ENCODE measurements around the gene RPS6KA2.
A peak's percentile ranks its signal among the peaks of the same experiment; 100 is the strongest.
"Not testable (repeated sequence)": the region's sequence is repeated elsewhere in the genome, so short reads cannot be mapped to it uniquely, and the experiment has no call there.

Gene RPS6KA2

GRCh38 chr6:166389119-166389518 lies 237.9 kb downstream of the RPS6KA2 start:
- Histone ChIP-seq H3K27ac (ENCODE audit: low read depth, low read length) (no peak overlapping the region), H3K4me3 (ENCODE audit: low read depth in 1 of 2, low read length in 2 of 2) (no peak overlapping the region), H3K4me1 (ENCODE audit: control insufficient read depth in 1 of 2, insufficient read depth in 2 of 2, low read length in 2 of 2) (no peaks in the 10 kb centered on the region), H3K27me3 (ENCODE audit: control insufficient read depth in 1 of 2, insufficient read depth in 2 of 2, low read length in 2 of 2) (peaks cover 0 to 2% of the 10 kb centered on the region in 2 donors), H3K9ac (ENCODE audit: low read depth in 1 of 2, low read length in 2 of 2) (no peak overlapping the region), H3K9me3 (ENCODE audit: control insufficient read depth in 1 of 2, low read length in 2 of 2) (no peaks in the 10 kb centered on the region), H3K36me3 (ENCODE audit: control insufficient read depth in 1 of 2, insufficient read depth in 2 of 2, low read length in 2 of 2) (no peaks in the 10 kb centered on the region)

GRCh38 chr6:166388290-166389004 lies 238.6 kb downstream of the RPS6KA2 start:
- Histone ChIP-seq H3K9ac (ENCODE audit: low read depth in 1 of 2, low read length in 2 of 2) (no peak overlapping the region), H3K9me3 (ENCODE audit: control insufficient read depth in 1 of 2, low read length in 2 of 2) (no peaks in the 10 kb centered on the region), H3K27me3 (ENCODE audit: control insufficient read depth in 1 of 2, insufficient read depth in 2 of 2, low read length in 2 of 2) (no peaks in the 10 kb centered on the region), H3K4me1 (ENCODE audit: control insufficient read depth in 1 of 2, insufficient read depth in 2 of 2, low read length in 2 of 2) (no peaks in the 10 kb centered on the region), H3K4me3 (ENCODE audit: low read depth in 1 of 2, low read length in 2 of 2) (no peak overlapping the region), H3K36me3 (ENCODE audit: control insufficient read depth in 1 of 2, insufficient read depth in 2 of 2, low read length in 2 of 2) (no peaks in the 10 kb centered on the region), H3K27ac (ENCODE audit: low read depth, low read length) (no peak overlapping the region)

- Histone ChIP-seq H3K4me3 (ENCODE audit: low read depth in 1 of 2, low read length in 2 of 2) (no peak overlapping the region), H3K36me3 (ENCODE audit: control insufficient read depth in 1 of 2, insufficient read depth in 2 of 2, low read length in 2 of 2) (no peaks in the 10 kb centered on the region), H3K4me1 (ENCODE audit: control insufficient read depth in 1 of 2, insufficient read depth in 2 of 2, low read length in 2 of 2) (no peaks in the 10 kb centered on the region), H3K9ac (ENCODE audit: low read depth in 1 of 2, low read length in 2 of 2) (no peak overlapping the region), H3K9me3 (ENCODE audit: control insufficient read depth in 1 of 2, low read length in 2 of 2) (no peaks in the 10 kb centered on the region), H3K27me3 (ENCODE audit: control insufficient read depth in 1 of 2, insufficient read depth in 2 of 2, low read length in 2 of 2) (no peaks in the 10 kb centered on the region), H3K27ac (ENCODE audit: low read depth, low read length) (no peak overlapping the region)
Measured at GRCh38 chr6:166387642-166388289, 239.3 kb downstream of the RPS6KA2 start.

GRCh38 chr6:166387098-166387497 lies 240.0 kb downstream of the RPS6KA2 start:
- not testable (repeated sequence) for H3K9ac ChIP-seq (ENCODE audit: low read depth in 1 of 2, low read length in 2 of 2); H3K4me1 ChIP-seq (ENCODE audit: control insufficient read depth in 1 of 2, insufficient read depth in 2 of 2, low read length in 2 of 2); H3K27me3 ChIP-seq (ENCODE audit: control insufficient read depth in 1 of 2, insufficient read depth in 2 of 2, low read length in 2 of 2); H3K36me3 ChIP-seq (ENCODE audit: control insufficient read depth in 1 of 2, insufficient read depth in 2 of 2, low read length in 2 of 2); H3K4me3 ChIP-seq (ENCODE audit: low read depth in 1 of 2, low read length in 2 of 2); H3K9me3 ChIP-seq (ENCODE audit: control insufficient read depth in 1 of 2, low read length in 2 of 2); H3K27ac ChIP-seq (ENCODE audit: low read depth, low read length)

- Histone ChIP-seq H3K36me3 (ENCODE audit: control insufficient read depth in 1 of 2, insufficient read depth in 2 of 2, low read length in 2 of 2) (no peaks in the 10 kb centered on the region), H3K9ac (ENCODE audit: low read depth in 1 of 2, low read length in 2 of 2) (no peak overlapping the region), H3K27ac (ENCODE audit: low read depth, low read length) (no peak overlapping the region), H3K4me1 (ENCODE audit: control insufficient read depth in 1 of 2, insufficient read depth in 2 of 2, low read length in 2 of 2) (peaks cover under 1% of the 10 kb centered on the region in 2 donors), H3K4me3 (ENCODE audit: low read depth in 1 of 2, low read length in 2 of 2) (no peak overlapping the region), H3K9me3 (ENCODE audit: control insufficient read depth in 1 of 2, low read length in 2 of 2) (no peaks in the 10 kb centered on the region), H3K27me3 (ENCODE audit: control insufficient read depth in 1 of 2, insufficient read depth in 2 of 2, low read length in 2 of 2) (no peaks in the 10 kb centered on the region)
Measured at GRCh38 chr6:166386111-166386510, 240.9 kb downstream of the RPS6KA2 start.

GRCh38 chr6:166383802-166384363 lies 243.2 kb downstream of the RPS6KA2 start:
- H3K9me3 ChIP-seq (ENCODE audit: control insufficient read depth in 1 of 2, low read length in 2 of 2); H3K4me1 ChIP-seq (ENCODE audit: control insufficient read depth in 1 of 2, insufficient read depth in 2 of 2, low read length in 2 of 2); H3K27me3 ChIP-seq (ENCODE audit: control insufficient read depth in 1 of 2, insufficient read depth in 2 of 2, low read length in 2 of 2); H3K36me3 ChIP-seq (ENCODE audit: control insufficient read depth in 1 of 2, insufficient read depth in 2 of 2, low read length in 2 of 2): not testable (repeated sequence)
- Histone ChIP-seq H3K4me3 (ENCODE audit: low read depth in 1 of 2, low read length in 2 of 2) (peak overlapping the region; percentile 87 to 91), H3K27ac (ENCODE audit: low read depth, low read length) (peak overlapping the region; percentile 97), H3K9ac (ENCODE audit: low read depth in 1 of 2, low read length in 2 of 2) (peak overlapping the region; percentile 81 to 85)

- H3K36me3 ChIP-seq (ENCODE audit: control insufficient read depth in 1 of 2, insufficient read depth in 2 of 2, low read length in 2 of 2), result no peaks in the 10 kb centered on the region
Measured at GRCh38 chr6:166382933-166383801, 243.9 kb downstream of the RPS6KA2 start, which contains the start of gene MPC1. Gene MPC1 (minus strand): TSS chr6:166382940. CDS start chr6:166382876, 64 bp downstream.

GRCh38 chr6:166382500-166382932 lies 244.5 kb downstream of the RPS6KA2 start:
- H3K9me3 ChIP-seq (ENCODE audit: control insufficient read depth in 1 of 2, low read length in 2 of 2), result no peaks in the 10 kb centered on the region
- H3K4me3 ChIP-seq (ENCODE audit: low read depth in 1 of 2, low read length in 2 of 2), result peak overlapping the region; percentile 85 to 91
- no peaks in the 10 kb centered on the region for H3K36me3 ChIP-seq (ENCODE audit: control insufficient read depth in 1 of 2, insufficient read depth in 2 of 2, low read length in 2 of 2)
- H3K27ac ChIP-seq (ENCODE audit: low read depth, low read length), result peak overlapping the region; percentile 93
- H3K27me3 ChIP-seq (ENCODE audit: control insufficient read depth in 1 of 2, insufficient read depth in 2 of 2, low read length in 2 of 2), result no peaks in the 10 kb centered on the region
- H3K4me1 ChIP-seq (ENCODE audit: control insufficient read depth in 1 of 2, insufficient read depth in 2 of 2, low read length in 2 of 2), result peaks cover 3 to 11% of the 10 kb centered on the region in 2 donors
- H3K9ac ChIP-seq (ENCODE audit: low read depth in 1 of 2, low read length in 2 of 2), result peak overlapping the region; percentile 68 to 99

More at GRCh38 chr6:166382933-166383801, 243.9 kb downstream of the RPS6KA2 start, which contains the start of gene MPC1:
- Histone ChIP-seq H3K9ac (ENCODE audit: low read depth in 1 of 2, low read length in 2 of 2) (peak within 1 kb of the TSS; percentile 81 to 99), H3K27ac (ENCODE audit: low read depth, low read length) (peak within 1 kb of the TSS; percentile 97), H3K9me3 (ENCODE audit: control insufficient read depth in 1 of 2, low read length in 2 of 2) (no peaks in the 10 kb centered on the region), H3K27me3 (ENCODE audit: control insufficient read depth in 1 of 2, insufficient read depth in 2 of 2, low read length in 2 of 2) (no peaks in the 10 kb centered on the region), H3K4me3 (ENCODE audit: low read depth in 1 of 2, low read length in 2 of 2) (peak within 1 kb of the TSS; percentile 87 to 91), H3K4me1 (ENCODE audit: control insufficient read depth in 1 of 2, insufficient read depth in 2 of 2, low read length in 2 of 2) (peaks cover 3 to 11% of the 10 kb centered on the region in 2 donors)

GRCh38 chr6:166381733-166382499 lies 245.1 kb downstream of the RPS6KA2 start:
- H3K9ac ChIP-seq (ENCODE audit: low read depth in 1 of 2, low read length in 2 of 2), result peak overlapping the region; percentile 68 to 99
- peaks cover 3 to 11% of the 10 kb centered on the region in 2 donors for H3K4me1 ChIP-seq (ENCODE audit: control insufficient read depth in 1 of 2, insufficient read depth in 2 of 2, low read length in 2 of 2)
- peak overlapping the region; percentile 85 to 91 for H3K4me3 ChIP-seq (ENCODE audit: low read depth in 1 of 2, low read length in 2 of 2)
- no peaks in the 10 kb centered on the region for H3K36me3 ChIP-seq (ENCODE audit: control insufficient read depth in 1 of 2, insufficient read depth in 2 of 2, low read length in 2 of 2)
- peak overlapping the region; percentile 93 for H3K27ac ChIP-seq (ENCODE audit: low read depth, low read length)
- H3K9me3 ChIP-seq (ENCODE audit: control insufficient read depth in 1 of 2, low read length in 2 of 2), result no peaks in the 10 kb centered on the region
- no peaks in the 10 kb centered on the region for H3K27me3 ChIP-seq (ENCODE audit: control insufficient read depth in 1 of 2, insufficient read depth in 2 of 2, low read length in 2 of 2)
